Type B pancreatic cell (in vitro differentiated cells): ENCODE results near the gene CREM. TPM values are rescaled to one million over a fixed set of nuclear protein-coding genes. Genes with fewer than 3 reads are reported as not detected.

Source experiments
- DNase-seq: peaks from one replicate; pipeline ENCODE4 v3.0.0; 2021; ENCODE audit warnings: mixed read lengths; ENCODE audit not compliant: unreplicated experiment; ENCODE audit errors: extremely low spot score
- H3K27ac Mint-ChIP-seq: 2 replicates; pipeline ENCODE4 v1.8.0; 2021; ENCODE audit warnings: mild to moderate bottlenecking, mixed read lengths
- H3K27me3 Mint-ChIP-seq: 2 replicates; pipeline ENCODE4 v1.8.0; 2021; ENCODE audit warnings: mixed read lengths
- H3K36me3 Mint-ChIP-seq: 2 replicates; pipeline ENCODE4 v1.8.0; 2021; ENCODE audit warnings: mixed read lengths
- H3K4me1 Mint-ChIP-seq: one replicate; pipeline ENCODE4 v1.8.0; 2021; ENCODE audit warnings: mixed read lengths; ENCODE audit not compliant: unreplicated experiment
- H3K4me3 Mint-ChIP-seq: 2 replicates; pipeline ENCODE4 v1.8.0; 2021; ENCODE audit warnings: mild to moderate bottlenecking, mixed read lengths
- H3K9me3 Mint-ChIP-seq: 2 replicates; pipeline ENCODE4 v1.8.0; 2021; ENCODE audit warnings: mixed read lengths
- total RNA-seq: library from RNA; stranded (reverse); gene quantifications from 2 replicates; pipeline ENCODE4 v1.2.1, GENCODE V29; 2021; ENCODE audit warnings: low replicate concordance
- TF ChIP-seq, protein P1 (sequence below): fragments of 200-600 bp; sonication (generic); conservative IDR thresholded peaks from 2 replicates; pipeline ENCODE4 v1.5.0; 2021; ENCODE audit warnings: antibody characterized with exemption, mild to moderate bottlenecking

CREM gene
- total RNA-seq, 1 donor from 2014 or later = 26.9 TPM

DNA sequence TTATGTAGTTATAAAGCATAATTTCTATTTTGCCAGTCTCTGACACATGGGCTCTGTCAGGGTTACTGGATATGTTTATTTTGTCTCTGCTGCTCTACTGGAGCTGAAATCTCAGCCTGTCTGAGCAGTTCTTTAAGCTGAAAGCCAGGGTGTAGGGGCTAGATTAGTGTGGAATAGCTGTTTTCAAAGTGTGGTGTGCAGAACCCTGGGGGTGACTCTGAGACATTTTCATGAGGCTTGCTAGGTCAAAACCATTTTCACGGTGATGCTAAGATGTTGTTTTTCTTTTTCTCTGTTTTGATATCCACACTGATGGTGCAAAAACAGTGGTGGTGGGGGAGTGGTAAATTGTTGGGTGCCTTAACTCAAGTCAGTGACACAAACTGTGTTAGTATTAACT lies 45.5 kb downstream of the CREM start:
- H3K4me1 Mint-ChIP-seq = peaks cover 14% of the 10 kb centered on the region

DNA sequence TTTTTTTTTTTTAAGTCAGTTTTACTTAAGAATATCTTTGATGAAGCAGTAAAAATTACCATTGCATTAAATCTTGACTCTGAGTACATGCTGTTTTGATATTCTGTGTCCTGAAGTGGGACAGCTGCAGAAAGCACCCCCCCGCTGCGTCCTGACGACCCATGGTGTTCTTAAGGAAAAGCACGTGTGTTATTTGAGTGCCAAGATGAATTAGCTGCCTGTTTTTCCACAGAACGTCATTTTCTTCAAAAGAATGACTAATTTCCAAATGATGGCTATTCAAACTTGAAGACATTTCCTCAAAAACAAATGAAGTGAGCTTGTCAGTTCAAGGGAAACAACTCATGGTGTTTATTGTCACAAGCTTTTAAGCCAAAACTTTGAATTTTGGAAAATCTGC lies 45.9 kb downstream of the CREM start:
- no peak for DNase-seq
- Mint-ChIP-seq H3K9me3 (no peaks in the 10 kb centered on the region), H3K4me3 (no peak overlapping the region), H3K36me3 (no peaks in the 10 kb centered on the region), H3K4me1 (peaks cover 14% of the 10 kb centered on the region), H3K27ac (no peak overlapping the region), H3K27me3 (no peaks in the 10 kb centered on the region)
- TF ChIP-seq, protein P1, sequence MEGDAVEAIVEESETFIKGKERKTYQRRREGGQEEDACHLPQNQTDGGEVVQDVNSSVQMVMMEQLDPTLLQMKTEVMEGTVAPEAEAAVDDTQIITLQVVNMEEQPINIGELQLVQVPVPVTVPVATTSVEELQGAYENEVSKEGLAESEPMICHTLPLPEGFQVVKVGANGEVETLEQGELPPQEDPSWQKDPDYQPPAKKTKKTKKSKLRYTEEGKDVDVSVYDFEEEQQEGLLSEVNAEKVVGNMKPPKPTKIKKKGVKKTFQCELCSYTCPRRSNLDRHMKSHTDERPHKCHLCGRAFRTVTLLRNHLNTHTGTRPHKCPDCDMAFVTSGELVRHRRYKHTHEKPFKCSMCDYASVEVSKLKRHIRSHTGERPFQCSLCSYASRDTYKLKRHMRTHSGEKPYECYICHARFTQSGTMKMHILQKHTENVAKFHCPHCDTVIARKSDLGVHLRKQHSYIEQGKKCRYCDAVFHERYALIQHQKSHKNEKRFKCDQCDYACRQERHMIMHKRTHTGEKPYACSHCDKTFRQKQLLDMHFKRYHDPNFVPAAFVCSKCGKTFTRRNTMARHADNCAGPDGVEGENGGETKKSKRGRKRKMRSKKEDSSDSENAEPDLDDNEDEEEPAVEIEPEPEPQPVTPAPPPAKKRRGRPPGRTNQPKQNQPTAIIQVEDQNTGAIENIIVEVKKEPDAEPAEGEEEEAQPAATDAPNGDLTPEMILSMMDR = no peak

More for the DNA sequence above, 45.5 kb downstream of the CREM start:
- Mint-ChIP-seq H3K9me3 (no peaks in the 10 kb centered on the region), H3K27ac (no peak overlapping the region), H3K36me3 (no peaks in the 10 kb centered on the region), H3K4me3 (no peak overlapping the region), H3K27me3 (no peaks in the 10 kb centered on the region)
- TF ChIP-seq, protein P1 = no peak
- DNase-seq = no peak

DNA sequence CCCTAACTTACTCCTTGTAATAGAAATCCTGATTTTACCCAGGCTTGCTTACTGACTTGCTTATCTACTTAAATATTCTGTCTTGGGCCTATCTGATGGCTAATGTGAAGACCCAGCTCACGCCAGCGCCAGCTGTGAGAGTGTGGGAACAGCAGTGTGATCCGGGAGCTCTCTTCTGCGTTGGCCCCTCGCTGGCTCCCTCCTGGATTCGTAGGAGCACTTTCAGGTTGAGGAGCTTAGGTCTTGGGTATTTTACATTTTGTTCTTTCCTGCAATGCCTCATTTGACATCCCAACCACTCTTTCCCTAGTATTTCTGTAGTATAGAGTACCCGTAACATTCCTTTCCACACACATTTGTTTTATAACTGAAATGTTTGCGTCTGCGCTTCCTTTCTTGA lies 51.7 kb downstream of the CREM start:
- Mint-ChIP-seq H3K27me3 (no peaks in the 10 kb centered on the region), H3K9me3 (no peaks in the 10 kb centered on the region), H3K4me1 (no peaks in the 10 kb centered on the region), H3K27ac (no peak overlapping the region), H3K36me3 (peaks cover 7% of the 10 kb centered on the region), H3K4me3 (no peak overlapping the region)
- TF ChIP-seq, protein P1 = no peak
- DNase-seq = no peak

DNA sequence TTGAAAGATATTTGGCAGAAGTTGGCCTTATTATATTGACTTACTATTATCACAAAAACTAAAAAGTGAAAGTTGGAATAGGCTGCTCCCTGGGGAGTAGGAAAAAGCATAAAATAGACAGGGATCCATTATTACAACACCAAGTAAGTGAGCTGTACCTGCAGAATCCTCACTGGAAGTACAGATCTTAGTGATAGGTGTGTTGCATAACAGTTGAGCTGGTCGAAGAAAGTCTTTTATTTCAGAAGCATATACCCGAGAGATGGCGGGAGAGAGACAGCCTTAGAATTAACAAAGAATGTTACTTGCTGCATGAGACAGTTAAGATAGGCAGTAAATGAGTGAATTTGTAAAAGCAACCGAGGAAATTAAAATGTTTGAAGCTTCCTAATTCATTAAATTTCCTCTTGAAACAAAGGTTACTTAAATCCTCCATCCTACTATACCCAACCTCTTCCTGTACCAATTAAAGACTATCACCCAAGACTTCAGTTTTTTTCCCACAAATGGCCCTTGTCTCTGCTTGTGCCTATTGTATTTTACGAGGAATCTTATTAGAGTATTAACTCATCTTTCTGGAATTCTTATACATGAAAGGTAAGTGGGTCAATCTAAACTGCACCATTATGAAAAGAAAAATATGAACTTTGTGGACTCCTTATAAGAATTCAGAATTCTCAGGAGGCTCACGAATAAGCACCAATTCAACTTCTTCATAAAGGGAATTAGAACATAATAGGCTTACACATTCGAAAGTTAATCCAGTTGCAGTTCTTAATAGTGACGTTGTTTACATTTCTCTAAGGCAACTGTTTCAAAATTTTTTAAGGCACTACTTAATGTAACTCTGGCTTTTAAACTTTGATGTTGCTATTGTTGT lies 56.2 kb downstream of the CREM start:
- TF ChIP-seq, protein P1 = no peak
- peaks cover 7% of the 10 kb centered on the region for H3K36me3 Mint-ChIP-seq
- H3K9me3 Mint-ChIP-seq = no peaks in the 10 kb centered on the region
- no peak for DNase-seq
- no peak overlapping the region for H3K4me3 Mint-ChIP-seq
- H3K4me1 Mint-ChIP-seq = no peaks in the 10 kb centered on the region
- no peak overlapping the region for H3K27ac Mint-ChIP-seq
- no peaks in the 10 kb centered on the region for H3K27me3 Mint-ChIP-seq

DNA sequence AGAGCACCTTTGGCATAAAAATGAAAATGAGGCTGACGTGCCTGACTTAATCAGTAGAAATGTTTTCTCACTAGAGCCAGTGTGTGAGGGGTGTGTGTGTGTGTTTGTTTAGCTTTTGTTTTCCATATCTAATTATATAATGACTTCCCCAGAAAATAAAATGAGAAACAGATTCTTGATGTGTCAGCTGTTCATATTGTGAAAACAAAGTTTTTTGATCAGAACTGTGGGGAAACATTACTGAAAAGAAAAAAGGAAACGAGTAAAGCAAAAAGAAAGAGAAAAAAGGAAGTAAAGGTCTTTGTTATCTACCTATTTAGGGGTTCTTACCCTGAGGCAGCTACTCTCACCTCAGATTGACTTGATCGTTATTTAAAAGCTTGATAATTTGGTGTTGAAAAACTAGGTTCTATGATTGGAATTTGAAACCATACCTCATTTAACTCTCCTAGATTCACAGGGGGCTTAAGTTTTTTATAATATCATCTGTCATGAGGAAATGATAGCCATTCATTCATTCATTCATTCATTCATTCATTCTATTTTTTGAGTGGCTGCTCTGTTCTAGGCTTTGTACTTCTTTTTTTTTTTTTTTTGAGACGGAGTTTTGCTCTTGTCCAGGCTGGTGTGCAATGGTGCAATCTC lies 58.0 kb downstream of the CREM start:
- peaks cover 3% of the 10 kb centered on the region for H3K36me3 Mint-ChIP-seq
- no peaks in the 10 kb centered on the region for H3K4me1 Mint-ChIP-seq
- no peaks in the 10 kb centered on the region for H3K27me3 Mint-ChIP-seq
- no peak overlapping the region for H3K27ac Mint-ChIP-seq
- DNase-seq = no peak
- H3K4me3 Mint-ChIP-seq = no peak overlapping the region
- H3K9me3 Mint-ChIP-seq = no peaks in the 10 kb centered on the region
- TF ChIP-seq, protein P1 = no peak
